Body of pancreas (tissue), 4 donors: ENCODE data around the gene ANKRD31. TPM values are rescaled to one million over a fixed set of nuclear protein-coding genes. Genes with fewer than 3 reads are reported as not detected.
"Not testable (repeated sequence)": the region's sequence is repeated elsewhere in the genome, so short reads cannot be mapped to it uniquely, and the experiment has no call there.

Experiments used
- ATAC-seq: fragments of 150-250 bp; one replicate; pipeline ENCODE4 v1.9.1; 2016
- DNase-seq, 4 donors: peaks; one replicate each; pipeline ENCODE4 v3.0.0-alpha.2; 2019
- H3K27ac ChIP-seq, 4 donors: fragments of 200-600 bp; sonication (generic); 1 replicate in 3 of 4; 2 replicates in 1 of 4; pipeline versions ENCODE4 v1.5.1 to v1.6.1; 2016 to 2019; ENCODE audit warnings: mild to moderate bottlenecking in 1 of 4, mixed read lengths in 1 of 4, moderate library complexity in 1 of 4
- H3K27me3 ChIP-seq, 2 donors: fragments of 200-600 bp; sonication (generic); one replicate each; pipeline ENCODE4 v1.6.0; 2016; ENCODE audit warnings: mild to moderate bottlenecking in 1 of 2
- H3K36me3 ChIP-seq, 2 donors: fragments of 200-600 bp; sonication (generic); replicated peaks in 1 of 2; 2 replicates each; pipeline ENCODE4 v1.5.1; 2016; ENCODE audit warnings: low read depth in 2 of 2; ENCODE audit not compliant: insufficient read depth in 1 of 2
- H3K4me1 ChIP-seq: fragments of 200-600 bp; sonication (generic); one replicate; pipeline ENCODE4 v1.6.0; 2016
- H3K4me3 ChIP-seq, 2 donors: fragments of 200-600 bp; sonication (generic); 1 replicate in 1 of 2; 2 replicates in 1 of 2; pipeline ENCODE4 v1.5.1; 2016 to 2019
- H3K9me3 ChIP-seq, 3 donors: fragments of 200-600 bp; sonication (generic); 1 replicate in 2 of 3; 2 replicates in 1 of 3; pipeline ENCODE4 v1.5.1; 2016
- CTCF ChIP-seq, 7 experiments: fragments of 450-650 bp in 4 of 7; fragments of 200-600 bp in 3 of 7; sonication (generic) in 3 of 7; IDR thresholded peaks; one replicate each; pipeline ENCODE4 v1.5.1; 2016 to 2019; ENCODE audit warnings: antibody characterized with exemption in 7 of 7
- POLR2A ChIP-seq, 3 donors: fragments of 450-650 bp; IDR thresholded peaks; one replicate each; pipeline ENCODE4 v1.6.1; 2016; ENCODE audit warnings: antibody characterized with exemption in 3 of 3, mild to moderate bottlenecking in 2 of 3
- WGBS, 2 donors: methylation state at CpG; one replicate each; pipeline ENCODE4 v1.1.5; 2017; 5-methylcytosine and 5-hydroxymethylcytosine counted together
- intact Hi-C: fragments of 100-400 bp; cut with DNase I; formaldehyde crosslinking; loops from one replicate; pipeline ENCODE4 v1.15.1; 2023
- total RNA-seq, 2 donors: library from RNA; depleted of rRNA; stranded (reverse); fragments of >200 nt; gene quantifications; one replicate each; pipeline ENCODE4 v1.1.0, GENCODE V29; 2016

ANKRD31 gene
- total RNA-seq, 2 donors from 2014 or later, result 0.33 to 0.78 TPM

- Histone ChIP-seq H3K27ac (no peak overlapping the region), H3K36me3 (no peaks in the 10 kb centered on the region), H3K4me1 (no peaks in the 10 kb centered on the region), H3K9me3 (no peaks in the 10 kb centered on the region), H3K27me3 (no peaks in the 10 kb centered on the region), H3K4me3 (no peak overlapping the region)
- 60 to 80% methylated on average over 2 of the region's 2 CpGs for WGBS, 2 donors
- no peak for DNase-seq
- intact Hi-C loops, result no loop called here
- TF ChIP-seq CTCF (IDR thresholded peaks at IDR 0.05), result no peak
- TF ChIP-seq POLR2A (IDR thresholded peaks at IDR 0.05), result no peak
- ATAC-seq, result no peak
Observed at GRCh38 chr5:75189353-75189752, 47.3 kb downstream of the ANKRD31 start.

GRCh38 chr5:75185763-75186162 lies 50.9 kb downstream of the ANKRD31 start:
- ATAC-seq (no peak), DNase-seq (no peak)
- H3K4me3 ChIP-seq, result no peak overlapping the region
- TF ChIP-seq CTCF (IDR thresholded peaks at IDR 0.05), result no peak
- no peak for TF ChIP-seq POLR2A (IDR thresholded peaks at IDR 0.05)
- H3K4me1 ChIP-seq, result no peaks in the 10 kb centered on the region
- intact Hi-C loops, result no loop called here
- H3K9me3 ChIP-seq, result no peaks in the 10 kb centered on the region
- WGBS, 2 donors, result 83% methylated on average over 1 of the region's 1 CpG
- no peak overlapping the region for H3K27ac ChIP-seq
- no peaks in the 10 kb centered on the region for H3K36me3 ChIP-seq
- no peaks in the 10 kb centered on the region for H3K27me3 ChIP-seq

GRCh38 chr5:75176009-75176408 lies 60.7 kb downstream of the ANKRD31 start:
- H3K4me3 ChIP-seq, DNase-seq, H3K9me3 ChIP-seq, H3K27me3 ChIP-seq, intact Hi-C loops, H3K36me3 ChIP-seq, H3K4me1 ChIP-seq, H3K27ac ChIP-seq, ATAC-seq: not testable (repeated sequence)
- WGBS, 2 donors, result 93 to 100% methylated on average over 3 to 7 of the region's 7 CpGs

- 92 to 98% methylated on average over 4 of the region's 4 CpGs for WGBS, 2 donors
Observed at GRCh38 chr5:75174872-75175271, 61.8 kb downstream of the ANKRD31 start.

GRCh38 chr5:75169516-75169915 lies 67.2 kb downstream of the ANKRD31 start:
- Histone ChIP-seq H3K9me3 (no peaks in the 10 kb centered on the region), H3K4me3 (no peak overlapping the region), H3K27ac (no peak overlapping the region), H3K27me3 (no peaks in the 10 kb centered on the region), H3K36me3 (no peaks in the 10 kb centered on the region), H3K4me1 (peaks cover 11% of the 10 kb centered on the region)
- no peak for TF ChIP-seq POLR2A (IDR thresholded peaks at IDR 0.05)
- TF ChIP-seq CTCF (IDR thresholded peaks at IDR 0.05), result no peak
- intact Hi-C loops, result no loop called here
- 93 to 94% methylated on average over 2 of the region's 2 CpGs for WGBS, 2 donors
- ATAC-seq (no peak), DNase-seq (no peak)

More at GRCh38 chr5:75174872-75175271, 61.8 kb downstream of the ANKRD31 start:
- H3K27ac ChIP-seq, H3K9me3 ChIP-seq, H3K27me3 ChIP-seq, DNase-seq, H3K36me3 ChIP-seq, ATAC-seq, H3K4me1 ChIP-seq, H3K4me3 ChIP-seq, intact Hi-C loops: not testable (repeated sequence)

GRCh38 chr5:75168026-75168735 lies 68.5 kb downstream of the ANKRD31 start:
- no peaks in the 10 kb centered on the region for H3K9me3 ChIP-seq
- TF ChIP-seq POLR2A (IDR thresholded peaks at IDR 0.05), result no peak
- TF ChIP-seq CTCF (IDR thresholded peaks at IDR 0.05), result no peak
- no peak overlapping the region for H3K27ac ChIP-seq
- H3K36me3 ChIP-seq, result no peaks in the 10 kb centered on the region
- no peak for DNase-seq
- H3K4me3 ChIP-seq, result no peak overlapping the region
- intact Hi-C loops, result no loop called here
- peaks cover 11% of the 10 kb centered on the region for H3K4me1 ChIP-seq
- ATAC-seq, result no peak
- no peaks in the 10 kb centered on the region for H3K27me3 ChIP-seq
- WGBS, 2 donors, result 66 to 86% methylated on average over 2 of the region's 2 CpGs
